Upper lobe of left lung (tissue), 4 donors: ENCODE measurements around the gene ITSN2.

Experiments used
- EP300 ChIP-seq, 4 donors: sonication (generic); formaldehyde crosslinking; IDR thresholded peaks; one replicate each; pipeline ENCODE4 v1.5.1; 2017; ENCODE audit warnings: antibody characterized with exemption in 4 of 4, control low read depth in 2 of 4
- POLR2A ChIP-seq, 4 donors: fragments of 450-650 bp; IDR thresholded peaks; one replicate each; pipeline ENCODE4 v1.5.1; 2016 to 2017; ENCODE audit warnings: antibody characterized with exemption in 4 of 4, mild to moderate bottlenecking in 2 of 4
- POLR2AphosphoS5 ChIP-seq, 2 donors: sonication (generic); formaldehyde crosslinking; IDR thresholded peaks; one replicate each; pipeline ENCODE4 v1.5.1; 2017; ENCODE audit warnings: antibody characterized with exemption in 2 of 2
- TF ChIP-seq, protein P1 (sequence below), 6 experiments: fragments of 450-650 bp in 4 of 6; fragments of 200-600 bp in 2 of 6; sonication (generic) in 2 of 6; IDR thresholded peaks; one replicate each; pipeline ENCODE4 v1.5.1; 2016 to 2019; ENCODE audit warnings: antibody characterized with exemption in 6 of 6

DNA sequence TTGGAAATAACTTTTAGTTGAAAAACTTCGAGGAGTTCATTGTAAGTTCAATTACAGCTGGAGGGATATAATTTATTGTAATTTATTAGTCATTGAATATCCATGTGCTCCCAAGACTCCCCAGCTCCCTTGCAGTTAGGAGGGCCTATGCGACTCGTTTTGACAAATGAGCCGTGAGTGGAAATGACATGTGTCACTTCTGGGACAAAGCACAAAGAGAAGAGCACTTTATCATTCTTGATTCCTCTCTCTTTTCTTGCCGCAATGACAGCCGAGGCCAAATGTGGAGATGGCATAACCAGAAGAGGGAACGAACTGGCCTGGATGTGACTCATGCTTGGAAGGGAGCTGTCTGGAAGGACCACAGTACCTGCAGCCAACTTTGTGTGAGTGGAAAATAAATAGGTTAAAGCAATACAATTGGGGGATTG is 44.2 kb upstream of the ITSN2 start:
- TF ChIP-seq, protein P1, sequence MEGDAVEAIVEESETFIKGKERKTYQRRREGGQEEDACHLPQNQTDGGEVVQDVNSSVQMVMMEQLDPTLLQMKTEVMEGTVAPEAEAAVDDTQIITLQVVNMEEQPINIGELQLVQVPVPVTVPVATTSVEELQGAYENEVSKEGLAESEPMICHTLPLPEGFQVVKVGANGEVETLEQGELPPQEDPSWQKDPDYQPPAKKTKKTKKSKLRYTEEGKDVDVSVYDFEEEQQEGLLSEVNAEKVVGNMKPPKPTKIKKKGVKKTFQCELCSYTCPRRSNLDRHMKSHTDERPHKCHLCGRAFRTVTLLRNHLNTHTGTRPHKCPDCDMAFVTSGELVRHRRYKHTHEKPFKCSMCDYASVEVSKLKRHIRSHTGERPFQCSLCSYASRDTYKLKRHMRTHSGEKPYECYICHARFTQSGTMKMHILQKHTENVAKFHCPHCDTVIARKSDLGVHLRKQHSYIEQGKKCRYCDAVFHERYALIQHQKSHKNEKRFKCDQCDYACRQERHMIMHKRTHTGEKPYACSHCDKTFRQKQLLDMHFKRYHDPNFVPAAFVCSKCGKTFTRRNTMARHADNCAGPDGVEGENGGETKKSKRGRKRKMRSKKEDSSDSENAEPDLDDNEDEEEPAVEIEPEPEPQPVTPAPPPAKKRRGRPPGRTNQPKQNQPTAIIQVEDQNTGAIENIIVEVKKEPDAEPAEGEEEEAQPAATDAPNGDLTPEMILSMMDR (IDR thresholded peaks at IDR 0.05): no peak
- TF ChIP-seq POLR2AphosphoS5 (IDR thresholded peaks at IDR 0.05): no peak
- no peak for TF ChIP-seq POLR2A (IDR thresholded peaks at IDR 0.05)
- no peak for TF ChIP-seq EP300 (IDR thresholded peaks at IDR 0.05)
